Melanocyte of skin (primary cell): Measurements from ENCODE around the gene HDGFL1. TPM values are rescaled to one million over a fixed set of nuclear protein-coding genes. Genes with fewer than 3 reads are reported as not detected.

Experiments used
- total RNA-seq, 2 donors: library from RNA; depleted of rRNA; stranded (reverse); fragments of >200 nt; gene quantifications; 2 replicates each; pipeline ENCODE4 v1.2.3, GENCODE V29; 2012

HDGFL1 gene
- not detected for total RNA-seq

GRCh38 chr6:22569281-22570184, at the start of gene HDGFL1:
TSS of gene HDGFL1 (plus strand) at chr6:22569566. CDS start at chr6:22569576, 10 bp downstream.

